ENCODE results near the gene AZGP1.
"Not testable (repeated sequence)": the region's sequence is repeated elsewhere in the genome, so short reads cannot be mapped to it uniquely, and the experiment has no call there.

AZGP1 gene

DNA sequence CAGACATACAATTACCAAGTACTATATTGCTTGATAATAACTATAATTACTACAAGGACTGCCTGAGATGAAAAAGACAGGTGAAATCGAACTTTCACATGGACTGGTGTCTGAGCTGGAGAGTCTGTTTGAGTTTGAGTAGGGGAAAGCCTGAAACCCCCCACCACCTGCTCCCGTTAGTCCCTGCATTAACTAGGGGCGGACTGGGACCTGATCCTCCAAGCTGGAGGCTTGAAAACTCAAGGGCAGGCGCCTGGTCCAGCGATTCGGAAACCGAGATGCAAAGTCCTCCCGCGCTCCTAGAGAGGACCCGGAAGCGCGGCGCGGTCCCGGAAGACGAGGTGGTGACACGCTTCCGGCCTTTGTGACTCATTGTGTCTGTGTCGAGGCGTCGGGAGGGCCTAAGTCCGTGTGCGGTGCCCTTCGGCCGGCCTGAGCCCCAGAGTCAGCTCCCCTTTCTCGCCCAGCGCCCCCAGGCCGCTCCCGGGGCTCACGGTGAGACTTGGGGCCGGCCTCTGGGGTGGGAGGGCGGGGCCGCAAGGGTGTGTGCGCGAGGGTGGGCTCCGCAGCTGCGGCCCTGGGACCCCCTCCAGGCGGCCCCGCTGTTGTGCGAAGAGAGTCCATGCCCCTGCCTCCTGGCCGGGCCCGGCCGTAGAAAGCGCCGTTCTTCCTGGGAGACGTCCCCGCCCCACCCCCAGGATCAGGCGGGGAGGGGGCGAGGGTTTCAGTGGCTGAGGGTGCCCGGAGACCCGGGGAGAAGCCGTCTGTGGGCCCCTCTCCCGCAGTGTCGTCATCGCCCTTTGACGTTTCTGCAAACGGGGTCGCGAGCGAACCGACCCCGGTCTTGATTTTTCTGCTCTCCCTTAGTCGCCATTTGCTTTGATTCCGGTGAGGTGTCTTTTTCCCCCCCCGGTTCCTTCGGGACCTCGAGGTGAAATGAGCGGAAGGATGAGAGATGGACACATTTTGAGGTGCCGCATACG is 39.7 kb upstream of the AZGP1 start, which contains the start of gene ZKSCAN1:
Gene ZKSCAN1 (plus strand): TSS at position 365 of the 983 bp plus-strand sequence. CDS start 7,911 bp downstream, outside the sequence.
- TF ChIP-seq CSDC2 (CRISPR knock-in tag; IDR thresholded peaks at IDR 0.05) (no peak), CSRNP3 (CRISPR knock-in tag; IDR thresholded peaks at IDR 0.05) (0 out of 2 replicates have a peak, but pooled peaks have one; percentile 41), ZNF565 (CRISPR knock-in tag; conservative IDR thresholded peaks at IDR 0.05; ENCODE audit: low read depth) (peak; percentile 69; the same call in 1 of the 2 replicates), BACH2 (CRISPR knock-in tag; IDR thresholded peaks at IDR 0.05; ENCODE audit: borderline replicate concordance) (no peak)
- TF ChIP-seq, protein P1, sequence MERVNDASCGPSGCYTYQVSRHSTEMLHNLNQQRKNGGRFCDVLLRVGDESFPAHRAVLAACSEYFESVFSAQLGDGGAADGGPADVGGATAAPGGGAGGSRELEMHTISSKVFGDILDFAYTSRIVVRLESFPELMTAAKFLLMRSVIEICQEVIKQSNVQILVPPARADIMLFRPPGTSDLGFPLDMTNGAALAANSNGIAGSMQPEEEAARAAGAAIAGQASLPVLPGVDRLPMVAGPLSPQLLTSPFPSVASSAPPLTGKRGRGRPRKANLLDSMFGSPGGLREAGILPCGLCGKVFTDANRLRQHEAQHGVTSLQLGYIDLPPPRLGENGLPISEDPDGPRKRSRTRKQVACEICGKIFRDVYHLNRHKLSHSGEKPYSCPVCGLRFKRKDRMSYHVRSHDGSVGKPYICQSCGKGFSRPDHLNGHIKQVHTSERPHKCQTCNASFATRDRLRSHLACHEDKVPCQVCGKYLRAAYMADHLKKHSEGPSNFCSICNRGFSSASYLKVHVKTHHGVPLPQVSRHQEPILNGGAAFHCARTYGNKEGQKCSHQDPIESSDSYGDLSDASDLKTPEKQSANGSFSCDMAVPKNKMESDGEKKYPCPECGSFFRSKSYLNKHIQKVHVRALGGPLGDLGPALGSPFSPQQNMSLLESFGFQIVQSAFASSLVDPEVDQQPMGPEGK (CRISPR knock-in tag; IDR thresholded peaks at IDR 0.05; ENCODE audit: borderline replicate concordance): peak; percentile 86; the same call in 1 of the 2 replicates
- peak; percentile 98 for ATAC-seq

- TF ChIP-seq CSDC2 (CRISPR knock-in tag; IDR thresholded peaks at IDR 0.05) (no peak), ZFP30 (CRISPR knock-in tag; IDR thresholded peaks at IDR 0.05) (no peak), PPARA (CRISPR knock-in tag; IDR thresholded peaks at IDR 0.05; ENCODE audit: borderline replicate concordance) (no peak), SNAI2 (CRISPR knock-in tag; IDR thresholded peaks at IDR 0.05) (no peak), ZNF565 (CRISPR knock-in tag; conservative IDR thresholded peaks at IDR 0.05; ENCODE audit: low read depth) (no peak), TCF4 (CRISPR knock-in tag; IDR thresholded peaks at IDR 0.05; ENCODE audit: borderline replicate concordance) (no peak), ZFP3 (CRISPR knock-in tag; IDR thresholded peaks at IDR 0.05) (no peak), CREB5 (CRISPR knock-in tag; IDR thresholded peaks at IDR 0.05; ENCODE audit: low read depth) (no peak), OSR1 (CRISPR knock-in tag; IDR thresholded peaks at IDR 0.05) (no peak)
- TF ChIP-seq, protein P1 (CRISPR knock-in tag; IDR thresholded peaks at IDR 0.05; ENCODE audit: borderline replicate concordance): no peak
- TF ChIP-seq, protein P2, sequence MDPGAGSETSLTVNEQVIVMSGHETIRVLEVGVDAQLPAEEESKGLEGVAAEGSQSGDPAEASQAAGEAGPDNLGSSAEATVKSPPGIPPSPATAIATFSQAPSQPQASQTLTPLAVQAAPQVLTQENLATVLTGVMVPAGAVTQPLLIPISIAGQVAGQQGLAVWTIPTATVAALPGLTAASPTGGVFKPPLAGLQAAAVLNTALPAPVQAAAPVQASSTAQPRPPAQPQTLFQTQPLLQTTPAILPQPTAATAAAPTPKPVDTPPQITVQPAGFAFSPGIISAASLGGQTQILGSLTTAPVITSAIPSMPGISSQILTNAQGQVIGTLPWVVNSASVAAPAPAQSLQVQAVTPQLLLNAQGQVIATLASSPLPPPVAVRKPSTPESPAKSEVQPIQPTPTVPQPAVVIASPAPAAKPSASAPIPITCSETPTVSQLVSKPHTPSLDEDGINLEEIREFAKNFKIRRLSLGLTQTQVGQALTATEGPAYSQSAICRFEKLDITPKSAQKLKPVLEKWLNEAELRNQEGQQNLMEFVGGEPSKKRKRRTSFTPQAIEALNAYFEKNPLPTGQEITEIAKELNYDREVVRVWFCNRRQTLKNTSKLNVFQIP (CRISPR knock-in tag; IDR thresholded peaks at IDR 0.05; ENCODE audit: borderline replicate concordance, low read depth): no peak
- ATAC-seq: no peak
Measured at GRCh38 chr7:100013328-100013676, 37.5 kb upstream of the AZGP1 start.

- ATAC-seq: not testable (repeated sequence)
Measured at GRCh38 chr7:100012385-100013327, 36.8 kb upstream of the AZGP1 start.

- no peak for TF ChIP-seq RARB (CRISPR knock-in tag; IDR thresholded peaks at IDR 0.05)
- no peak for TF ChIP-seq ARNTL (CRISPR knock-in tag; IDR thresholded peaks at IDR 0.05; ENCODE audit: borderline replicate concordance, low read depth)
- no peak for TF ChIP-seq ZNF565 (CRISPR knock-in tag; conservative IDR thresholded peaks at IDR 0.05; ENCODE audit: low read depth)
- TF ChIP-seq ZC3H10 (CRISPR knock-in tag; IDR thresholded peaks at IDR 0.05): no peak
- TF ChIP-seq, protein P3, sequence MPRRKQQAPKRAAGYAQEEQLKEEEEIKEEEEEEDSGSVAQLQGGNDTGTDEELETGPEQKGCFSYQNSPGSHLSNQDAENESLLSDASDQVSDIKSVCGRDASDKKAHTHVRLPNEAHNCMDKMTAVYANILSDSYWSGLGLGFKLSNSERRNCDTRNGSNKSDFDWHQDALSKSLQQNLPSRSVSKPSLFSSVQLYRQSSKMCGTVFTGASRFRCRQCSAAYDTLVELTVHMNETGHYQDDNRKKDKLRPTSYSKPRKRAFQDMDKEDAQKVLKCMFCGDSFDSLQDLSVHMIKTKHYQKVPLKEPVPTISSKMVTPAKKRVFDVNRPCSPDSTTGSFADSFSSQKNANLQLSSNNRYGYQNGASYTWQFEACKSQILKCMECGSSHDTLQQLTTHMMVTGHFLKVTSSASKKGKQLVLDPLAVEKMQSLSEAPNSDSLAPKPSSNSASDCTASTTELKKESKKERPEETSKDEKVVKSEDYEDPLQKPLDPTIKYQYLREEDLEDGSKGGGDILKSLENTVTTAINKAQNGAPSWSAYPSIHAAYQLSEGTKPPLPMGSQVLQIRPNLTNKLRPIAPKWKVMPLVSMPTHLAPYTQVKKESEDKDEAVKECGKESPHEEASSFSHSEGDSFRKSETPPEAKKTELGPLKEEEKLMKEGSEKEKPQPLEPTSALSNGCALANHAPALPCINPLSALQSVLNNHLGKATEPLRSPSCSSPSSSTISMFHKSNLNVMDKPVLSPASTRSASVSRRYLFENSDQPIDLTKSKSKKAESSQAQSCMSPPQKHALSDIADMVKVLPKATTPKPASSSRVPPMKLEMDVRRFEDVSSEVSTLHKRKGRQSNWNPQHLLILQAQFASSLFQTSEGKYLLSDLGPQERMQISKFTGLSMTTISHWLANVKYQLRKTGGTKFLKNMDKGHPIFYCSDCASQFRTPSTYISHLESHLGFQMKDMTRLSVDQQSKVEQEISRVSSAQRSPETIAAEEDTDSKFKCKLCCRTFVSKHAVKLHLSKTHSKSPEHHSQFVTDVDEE (CRISPR knock-in tag; IDR thresholded peaks at IDR 0.05): no peak
- no peak for ATAC-seq
Measured at GRCh38 chr7:100011516-100011915, 35.7 kb upstream of the AZGP1 start.
